Stimulated activated naive CD8-positive, alpha-beta T cell treated with anti-CD3 and anti-CD28 coated beads, Interleukin-15, Interleukin-2, amounts not matched to agents 100 U/mL and 50 U/mL, for 24 hours (primary cell): ENCODE results near the gene METRNL.
A peak's percentile ranks its signal among the peaks of the same experiment; 100 is the strongest.

Experiments
- ATAC-seq: fragments of 150-1000 bp; cut with Tn5 transposase; one replicate; pipeline ENCODE4 v1.10.0; 2021
- DNase-seq: peaks from one replicate; pipeline ENCODE4 v3.0.0; 2021

METRNL gene

DNA sequence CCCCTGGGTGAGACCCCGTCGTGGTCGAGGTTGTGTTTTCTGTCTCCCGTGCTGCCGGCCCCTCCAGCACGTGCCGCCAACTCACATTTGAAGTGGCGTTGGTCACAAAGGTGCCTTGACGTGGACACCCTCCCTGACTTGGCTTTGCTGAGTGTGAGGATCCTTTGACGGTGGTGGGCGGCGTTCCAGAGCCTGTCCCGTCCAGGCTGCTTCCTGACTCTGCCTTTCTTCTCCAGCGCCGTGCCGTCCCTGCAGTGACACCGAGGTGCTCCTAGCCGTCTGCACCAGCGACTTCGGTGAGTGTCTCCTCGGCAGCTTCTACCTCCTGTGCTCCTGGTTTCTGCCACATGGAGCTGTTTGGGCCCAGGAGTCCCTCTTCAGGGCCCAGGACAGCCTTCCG lies 13.5 kb downstream of the METRNL start:
- no peak for DNase-seq

DNA sequence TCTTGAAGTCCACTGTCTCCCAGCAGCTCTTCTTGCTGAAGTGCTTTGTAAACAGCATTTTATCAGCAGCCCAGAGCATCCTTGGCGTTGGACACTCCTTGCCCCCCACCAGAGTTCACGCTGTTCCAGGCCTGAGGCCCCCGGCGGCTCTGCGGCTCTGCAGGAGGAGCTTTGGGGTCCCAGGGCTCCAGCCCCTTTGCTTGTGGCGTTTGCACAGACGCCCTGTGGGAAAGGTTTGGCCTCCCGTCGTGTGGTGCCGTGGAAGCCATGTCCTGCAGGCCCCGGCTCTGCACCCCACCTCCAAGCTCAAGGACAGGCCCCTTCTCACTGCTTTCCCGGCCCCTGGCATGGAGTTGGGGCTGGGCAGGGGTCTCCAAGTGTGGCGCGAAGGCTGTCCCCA lies 14.1 kb downstream of the METRNL start:
- ATAC-seq = no peak
- no peak for DNase-seq

More for the DNA sequence above, 13.5 kb downstream of the METRNL start:
- no peak for ATAC-seq

DNA sequence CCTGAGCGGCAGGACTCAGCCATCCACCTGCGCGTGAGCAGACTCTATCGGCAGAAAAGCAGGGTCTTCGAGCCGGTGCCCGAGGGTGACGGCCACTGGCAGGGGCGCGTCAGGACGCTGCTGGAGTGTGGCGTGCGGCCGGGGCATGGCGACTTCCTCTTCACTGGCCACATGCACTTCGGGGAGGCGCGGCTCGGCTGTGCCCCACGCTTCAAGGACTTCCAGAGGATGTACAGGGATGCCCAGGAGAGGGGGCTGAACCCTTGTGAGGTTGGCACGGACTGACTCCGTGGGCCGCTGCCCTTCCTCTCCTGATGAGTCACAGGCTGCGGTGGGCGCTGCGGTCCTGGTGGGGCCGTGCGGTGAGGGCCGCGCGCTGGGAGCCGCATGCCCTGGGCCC lies 14.9 kb downstream of the METRNL start:
- ATAC-seq (no peak), DNase-seq (no peak)

DNA sequence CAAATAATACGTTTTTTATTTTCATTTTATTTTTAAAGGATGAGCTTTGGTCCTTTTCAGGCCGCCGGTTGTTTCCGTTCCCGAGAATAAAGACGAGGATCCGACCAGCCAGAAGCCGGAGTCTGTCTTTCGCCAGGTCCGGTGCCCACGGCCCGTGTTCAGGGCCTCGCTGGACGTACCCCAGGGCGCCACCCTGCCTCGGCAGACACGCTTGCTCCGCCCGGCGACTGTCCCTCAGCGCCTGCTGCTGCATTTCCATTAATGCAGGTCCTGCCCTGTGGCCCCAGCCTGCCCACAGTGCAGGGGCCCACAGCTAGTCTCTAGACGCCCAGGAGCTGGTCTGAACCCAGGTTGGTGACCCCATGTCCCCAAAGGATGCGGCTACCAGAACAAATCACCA lies 15.6 kb downstream of the METRNL start:
- DNase-seq (no peak), ATAC-seq (no peak)

DNA sequence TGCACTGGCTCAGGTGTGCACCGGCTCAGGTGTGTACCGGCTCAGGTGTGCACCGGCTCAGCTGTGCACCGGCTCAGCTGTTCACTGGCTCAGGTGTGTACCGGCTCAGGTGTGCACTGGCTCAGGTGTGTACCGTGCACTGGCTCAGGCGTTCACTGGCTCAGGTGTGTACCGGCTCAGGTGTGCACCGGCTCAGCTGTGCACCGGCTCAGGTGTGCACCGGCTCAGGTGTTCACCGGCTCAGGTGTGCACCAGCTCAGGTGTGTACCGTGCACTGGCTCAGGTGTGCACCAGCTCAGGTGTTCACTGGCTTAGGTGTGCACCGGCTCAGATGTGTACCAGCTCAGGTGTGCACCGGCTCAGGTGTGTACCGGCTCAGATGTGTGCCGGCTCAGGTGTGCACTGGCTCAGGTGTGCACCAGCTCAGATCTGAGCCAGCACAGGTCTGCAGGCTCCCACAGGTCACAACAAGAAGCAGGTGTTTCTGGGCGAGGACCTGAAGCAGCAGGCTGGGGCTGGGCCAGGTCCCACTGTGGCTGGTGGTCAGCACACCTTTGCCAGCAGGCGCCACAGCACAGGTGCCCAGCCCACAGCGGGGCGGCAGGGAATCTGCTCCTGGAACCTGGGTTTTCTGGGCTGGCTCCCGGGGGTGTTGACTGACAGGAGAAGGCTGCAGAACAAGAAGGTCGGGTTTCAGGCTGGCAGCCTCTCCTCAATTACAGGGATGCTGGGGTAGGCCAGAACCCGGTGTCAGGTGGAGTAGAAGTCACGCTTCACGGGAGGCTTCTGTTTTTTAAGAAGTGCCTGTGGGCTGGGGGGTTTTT lies 17.2 kb downstream of the METRNL start:
- ATAC-seq = no peak
- DNase-seq = no peak

DNA sequence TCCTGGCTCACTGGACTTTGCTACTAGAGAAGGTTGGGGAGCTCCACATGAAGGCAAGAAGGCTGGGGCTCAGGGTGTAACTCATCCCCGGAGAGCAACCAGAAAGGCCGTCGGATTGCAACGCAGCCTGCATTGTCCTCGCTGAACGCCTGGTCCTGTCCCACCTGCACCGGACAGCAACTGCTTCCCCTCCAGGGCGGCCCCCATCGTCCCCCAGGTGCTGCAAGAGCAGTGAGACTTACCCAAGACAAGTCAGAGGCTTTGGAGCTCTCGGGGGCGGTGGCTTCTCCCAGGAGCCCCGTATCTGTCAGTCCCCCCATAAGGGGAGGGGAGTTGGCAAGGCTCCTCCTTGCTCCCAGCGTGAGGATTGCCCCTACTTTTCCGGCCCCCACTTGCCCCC lies 18.4 kb downstream of the METRNL start:
- no peak for DNase-seq
- ATAC-seq = no peak

DNA sequence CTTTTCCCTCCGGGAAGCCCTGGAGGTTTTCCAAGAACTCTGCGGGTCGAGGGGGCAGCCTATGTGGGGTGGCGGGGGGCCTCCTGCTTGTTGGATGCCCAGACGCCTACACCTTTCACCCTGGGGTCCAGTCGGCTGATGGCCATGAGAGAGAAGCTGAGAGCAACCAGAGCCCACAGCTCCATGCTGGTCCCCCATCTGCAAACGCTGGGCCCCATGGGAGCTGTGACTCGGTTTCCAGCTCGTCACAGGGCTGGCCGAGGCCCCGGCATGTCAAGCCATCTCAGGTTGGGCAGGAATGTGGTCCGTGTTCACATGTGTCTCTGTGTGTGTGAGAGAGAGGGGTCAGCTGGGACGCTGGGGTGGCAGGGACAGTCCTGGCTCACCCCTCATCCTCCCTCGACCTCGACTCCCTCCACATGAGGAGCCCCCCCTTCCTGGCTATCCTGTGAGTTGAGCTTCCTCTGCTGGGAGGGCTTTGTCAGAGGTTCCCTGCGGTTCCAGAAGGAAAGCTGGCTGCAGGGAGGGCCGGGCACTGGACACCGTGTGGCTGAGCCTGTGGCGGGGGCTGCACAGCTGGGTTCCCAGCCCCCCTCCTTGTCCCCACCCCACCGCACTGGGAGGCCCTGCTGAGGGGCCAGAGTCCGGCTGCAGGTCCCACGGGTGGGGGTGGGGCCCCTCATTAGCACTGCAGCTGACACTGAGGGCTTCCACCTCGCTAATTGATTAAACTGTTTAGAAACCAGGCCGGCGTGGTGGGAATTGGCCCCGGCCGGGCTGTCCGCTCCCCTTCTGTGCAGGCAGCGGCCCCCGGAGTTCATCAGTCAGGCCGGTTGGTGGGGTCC lies 19.1 kb downstream of the METRNL start:
- ATAC-seq (no peak), DNase-seq (no peak)

DNA sequence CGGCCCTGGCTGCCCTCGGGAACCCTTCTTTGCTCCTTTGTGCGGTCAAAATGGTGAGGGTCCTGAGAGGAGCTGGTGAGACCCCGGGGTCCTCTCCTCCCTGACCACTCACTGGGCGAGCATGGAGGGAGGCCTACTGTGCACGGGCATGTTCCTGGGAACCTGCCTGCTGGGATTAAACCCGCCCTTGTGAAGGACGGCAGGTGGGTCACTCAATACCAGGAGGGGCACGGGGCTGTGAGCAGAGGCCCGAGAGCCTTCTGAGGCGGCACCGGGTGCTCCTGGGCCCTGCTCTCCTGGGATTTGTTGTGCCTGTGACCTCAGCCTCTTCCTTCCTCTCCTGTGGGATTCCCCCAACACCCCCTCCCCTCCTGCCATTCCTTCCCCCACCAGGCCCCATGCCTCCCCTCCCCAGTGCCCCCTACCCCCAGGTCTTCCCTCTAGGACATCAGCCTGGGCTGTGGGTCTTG lies 19.7 kb downstream of the METRNL start:
- no peak for DNase-seq
- ATAC-seq = no peak

DNA sequence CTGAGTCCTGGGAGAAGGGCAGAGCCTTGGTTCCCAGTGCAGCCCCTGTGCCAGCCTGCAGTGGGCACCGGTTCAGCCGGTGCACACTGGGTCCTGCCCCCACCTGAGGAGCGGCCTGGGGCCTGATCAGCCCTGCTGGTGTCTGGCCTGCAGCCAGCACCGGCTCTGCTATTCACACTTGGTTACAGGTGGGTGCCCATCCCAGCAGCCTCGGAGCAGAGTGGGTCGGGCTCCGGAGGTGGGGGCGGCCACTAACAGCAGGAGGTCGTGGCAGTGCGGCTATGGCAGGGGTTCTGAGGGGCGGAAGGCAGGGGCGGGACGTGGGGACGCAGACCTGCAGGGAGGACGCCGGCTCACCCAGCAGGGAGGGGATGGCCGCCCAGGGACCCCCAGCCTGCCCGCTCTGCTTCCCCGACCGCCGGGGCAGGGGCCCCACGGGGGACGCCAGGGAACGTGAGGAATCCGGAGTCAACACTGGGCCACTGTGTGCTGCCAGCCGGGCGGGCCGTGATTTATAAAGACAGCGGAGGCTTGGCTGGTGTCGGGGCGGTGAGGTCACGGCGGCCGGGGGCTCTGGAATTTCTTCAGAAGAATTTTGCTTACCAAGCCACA lies 20.3 kb downstream of the METRNL start:
- DNase-seq (no peak), ATAC-seq (peak; percentile 21)

DNA sequence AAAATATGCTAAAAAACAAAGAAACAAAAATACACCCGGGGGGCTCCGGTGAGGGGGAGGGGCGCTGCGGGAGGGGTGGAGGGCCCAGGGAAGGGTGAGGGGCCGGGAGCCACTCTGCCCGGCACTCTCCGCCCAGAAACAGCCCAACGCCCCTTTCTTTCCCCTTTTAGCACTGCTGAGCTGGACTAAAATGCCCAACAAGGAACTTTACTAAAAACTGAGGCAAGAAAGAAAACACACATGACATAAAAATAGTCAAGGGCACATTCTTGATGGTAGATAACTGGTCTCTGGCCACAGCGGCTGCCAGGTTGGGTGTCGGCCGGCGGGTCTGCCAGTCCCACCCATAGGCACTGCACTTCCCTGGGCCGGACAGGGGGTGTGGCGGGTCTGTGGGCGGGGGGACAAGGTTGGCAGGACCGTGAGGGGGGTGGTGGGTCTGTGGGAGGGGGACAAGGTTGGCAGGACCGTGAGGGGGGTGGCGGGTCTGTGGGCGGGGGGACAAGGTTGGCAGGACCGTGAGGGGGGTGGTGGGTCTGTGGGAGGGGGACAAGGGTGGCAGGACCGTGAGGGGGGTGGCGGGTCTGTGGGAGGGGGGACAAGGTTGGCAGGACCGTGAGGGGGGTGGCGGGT lies 20.9 kb downstream of the METRNL start:
- ATAC-seq = no peak
- DNase-seq = no peak

DNA sequence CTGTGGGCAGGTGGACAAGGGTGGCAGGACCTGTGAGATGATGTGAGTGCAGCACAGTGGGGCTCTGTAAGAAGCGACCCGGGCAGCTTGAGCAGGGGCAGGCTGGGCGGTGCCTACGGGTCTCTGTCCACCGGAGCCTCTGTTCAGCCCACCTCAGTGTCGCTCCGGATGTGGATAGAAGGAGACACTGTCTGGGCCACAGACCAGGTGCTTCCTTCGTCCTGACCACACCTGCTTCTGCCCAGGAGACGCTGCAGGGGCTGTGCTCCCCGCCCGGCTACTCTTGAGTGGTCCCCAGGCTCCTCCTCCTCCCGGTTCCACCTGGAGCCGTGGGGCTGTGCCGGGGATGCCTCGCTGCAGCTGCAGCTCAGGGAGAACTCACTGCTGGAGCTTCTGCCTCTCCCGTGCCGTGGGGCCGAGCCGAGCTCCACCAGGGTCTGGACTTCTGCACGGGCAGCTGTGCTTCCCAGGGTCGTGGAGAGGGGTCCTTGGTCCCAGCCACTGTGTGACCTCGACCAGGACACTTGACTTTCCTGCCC lies 21.5 kb downstream of the METRNL start:
- ATAC-seq = peak; percentile 20
- no peak for DNase-seq

DNA sequence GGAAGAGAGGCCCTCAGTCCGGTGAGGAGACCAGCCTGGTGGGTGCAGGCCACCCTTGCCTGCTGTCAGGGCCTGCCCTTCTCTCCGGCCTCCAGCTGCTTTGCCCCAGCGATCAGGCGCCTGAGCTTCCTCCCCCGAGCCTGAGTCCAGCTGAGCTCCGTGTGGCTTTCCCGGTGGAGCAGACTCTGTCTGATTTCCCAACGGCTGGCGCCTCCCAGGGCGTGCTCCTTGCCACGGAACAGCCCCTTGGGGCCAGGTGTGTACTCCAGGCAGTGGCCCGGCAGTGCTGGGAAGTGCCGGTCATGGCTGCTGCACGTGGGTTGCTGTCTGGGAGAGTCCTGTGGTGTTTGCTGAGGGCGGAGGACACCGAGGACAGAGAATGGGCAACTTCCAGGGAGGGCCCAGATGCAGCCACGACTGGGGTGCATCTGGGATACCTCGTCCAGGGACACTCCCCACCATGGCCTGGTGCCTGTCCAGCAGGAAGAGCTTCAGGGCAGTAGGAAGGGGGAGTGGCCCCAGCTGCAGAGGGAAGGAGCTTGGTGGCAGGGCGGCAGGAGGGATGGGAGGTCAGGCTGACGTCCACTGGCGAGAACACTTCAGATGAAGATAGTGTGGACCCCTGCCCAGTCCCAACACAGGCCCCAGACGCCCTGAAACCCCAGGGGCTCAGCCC lies 22.5 kb downstream of the METRNL start:
- no peak for DNase-seq
- no peak for ATAC-seq

DNA sequence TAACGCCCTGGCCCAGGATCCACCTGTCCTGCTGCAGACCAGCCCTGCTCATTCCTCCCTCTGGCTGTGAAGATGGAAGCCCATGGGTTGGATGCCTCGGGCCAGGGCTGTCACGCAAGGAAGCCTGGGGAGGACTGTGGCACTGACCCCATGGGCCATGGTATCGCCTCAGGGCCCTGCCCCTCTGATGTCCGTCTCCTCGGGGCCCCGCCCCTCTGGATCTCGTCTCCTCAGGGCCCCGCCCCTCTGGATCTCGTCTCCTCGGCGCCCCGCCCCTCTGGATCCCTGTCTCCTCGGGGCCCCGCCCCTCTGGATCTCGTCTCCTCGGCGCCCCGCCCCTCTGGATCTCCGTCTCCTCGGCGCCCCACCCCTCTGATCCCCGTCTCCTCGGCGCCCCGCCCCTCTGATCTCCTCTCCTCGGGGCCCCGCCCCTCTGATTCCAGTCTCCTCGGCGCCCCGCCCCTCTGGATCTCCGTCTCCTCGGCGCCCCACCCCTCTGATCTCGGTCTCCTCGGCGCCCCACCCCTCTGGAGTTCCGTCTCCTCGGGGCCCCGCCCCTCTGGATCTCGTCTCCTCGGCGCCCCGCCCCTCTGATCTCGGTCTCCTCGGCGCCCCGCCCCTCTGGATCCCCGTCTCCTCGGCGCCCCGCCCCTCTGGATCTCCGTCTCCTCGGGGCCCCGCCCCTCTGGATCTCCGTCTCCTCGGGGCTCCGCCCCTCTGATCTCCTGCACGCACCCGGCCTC lies 24.0 kb downstream of the METRNL start:
- no peak for ATAC-seq
- DNase-seq = peak; percentile 40

DNA sequence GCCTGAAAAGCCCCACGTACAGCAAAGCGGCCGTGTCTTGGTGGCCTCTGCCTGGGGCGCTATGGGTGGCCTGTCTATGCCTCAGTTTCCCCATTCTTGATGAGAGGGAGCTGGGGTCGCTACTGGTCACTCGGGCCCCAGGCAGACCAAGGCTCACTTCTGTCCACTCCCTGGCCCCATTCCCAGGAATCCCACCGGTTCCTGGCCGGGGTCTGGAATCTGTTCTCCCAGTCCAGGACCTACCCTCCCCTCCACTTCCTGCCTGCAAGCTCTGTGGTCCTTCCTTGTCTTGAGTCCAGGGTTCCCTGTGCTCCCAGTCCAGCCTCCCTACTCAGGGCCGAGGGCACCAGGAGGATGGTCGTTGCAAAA lies 24.5 kb downstream of the METRNL start:
- no peak for DNase-seq
- ATAC-seq = no peak

DNA sequence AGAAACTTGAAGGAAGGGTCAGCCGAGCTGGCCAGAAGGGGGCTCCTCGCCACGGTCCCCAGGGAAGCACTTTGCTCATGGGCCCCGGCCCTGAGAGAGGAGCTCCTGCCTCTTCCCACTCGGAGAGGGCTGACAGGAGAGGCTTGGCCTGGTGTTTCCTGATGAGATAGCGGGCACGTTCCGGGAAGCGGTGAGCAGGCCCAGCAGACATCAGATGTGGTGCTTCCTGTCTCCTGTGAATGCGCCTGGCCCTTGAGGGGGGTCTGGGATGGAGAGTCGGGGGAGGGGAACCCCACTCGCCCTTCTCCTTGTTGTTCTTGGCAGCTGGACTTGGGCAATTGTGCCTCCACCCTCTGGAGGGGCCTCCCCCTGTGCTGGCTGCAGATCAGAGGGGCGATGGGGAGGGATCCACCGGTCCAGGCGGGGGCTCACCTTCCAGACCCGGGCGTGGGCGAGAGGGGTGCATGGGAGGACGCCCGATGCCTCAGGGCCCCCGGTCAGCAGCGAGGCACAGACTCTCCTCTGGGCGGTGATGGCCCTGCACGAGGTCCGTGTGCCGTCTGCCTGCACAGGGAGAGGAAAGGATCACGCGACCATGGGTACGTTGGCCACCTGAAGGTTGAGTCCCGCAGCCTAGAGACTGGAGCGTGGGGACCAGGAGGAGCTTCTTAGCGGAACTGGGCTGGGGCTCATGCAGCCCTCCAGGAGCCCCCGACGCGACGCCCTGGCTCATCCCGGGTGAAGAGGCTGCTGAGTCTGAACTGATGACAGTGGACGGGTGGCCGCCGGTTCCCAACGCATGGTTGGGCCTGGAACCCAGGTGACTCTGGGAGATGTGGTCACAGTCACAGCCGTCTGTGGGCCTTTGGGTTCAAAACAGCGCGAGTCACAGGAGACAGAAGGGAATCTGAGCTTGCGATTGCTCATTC lies 25.4 kb downstream of the METRNL start:
- DNase-seq = no peak
- no peak for ATAC-seq

DNA sequence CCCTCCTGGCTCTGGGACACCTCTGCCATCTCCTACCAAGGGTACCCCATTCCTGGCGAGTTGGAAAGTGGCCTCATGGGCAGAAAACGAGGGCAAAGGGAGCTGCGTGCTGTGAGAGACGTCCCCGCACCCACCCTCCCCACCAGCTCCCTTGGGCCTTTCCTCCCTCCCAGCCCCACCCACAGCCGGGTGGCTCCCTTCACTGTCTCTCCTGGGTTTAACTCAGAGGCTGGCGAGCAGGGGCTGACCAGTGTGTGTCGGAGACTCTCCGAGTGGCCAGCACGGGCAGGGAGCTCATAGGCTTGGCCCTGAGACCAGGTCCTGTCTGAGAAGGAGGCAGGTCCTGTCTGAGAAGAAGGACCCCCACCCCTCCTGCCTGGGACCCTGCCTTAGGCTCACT lies 26.1 kb downstream of the METRNL start:
- DNase-seq (no peak), ATAC-seq (no peak)

DNA sequence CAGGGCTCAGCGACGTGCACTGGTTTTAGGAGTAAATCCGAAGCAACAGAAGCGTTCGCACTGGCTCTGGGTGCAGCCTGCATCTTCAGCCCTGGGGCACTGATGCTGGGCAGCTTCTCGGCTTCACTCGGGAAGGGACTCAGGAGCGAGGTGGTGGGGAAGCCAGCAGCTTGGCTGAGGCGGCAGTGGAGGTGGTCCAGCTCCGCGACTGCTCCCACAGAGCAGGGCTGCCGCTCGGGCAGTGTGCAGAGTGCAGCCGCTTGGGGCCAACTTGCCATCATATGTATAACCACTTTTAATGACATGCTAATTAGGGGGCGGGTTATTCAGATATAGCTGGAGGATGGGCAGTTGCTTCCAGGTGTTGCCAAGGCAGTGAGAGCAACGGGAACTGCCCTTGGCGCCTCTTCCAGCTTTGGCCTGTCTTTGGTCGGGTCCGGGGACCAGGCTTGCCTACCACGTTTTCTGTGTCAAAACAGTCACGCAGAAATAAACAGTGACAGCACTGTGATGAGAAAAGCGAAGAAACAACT lies 26.7 kb downstream of the METRNL start:
- DNase-seq (no peak), ATAC-seq (no peak)

DNA sequence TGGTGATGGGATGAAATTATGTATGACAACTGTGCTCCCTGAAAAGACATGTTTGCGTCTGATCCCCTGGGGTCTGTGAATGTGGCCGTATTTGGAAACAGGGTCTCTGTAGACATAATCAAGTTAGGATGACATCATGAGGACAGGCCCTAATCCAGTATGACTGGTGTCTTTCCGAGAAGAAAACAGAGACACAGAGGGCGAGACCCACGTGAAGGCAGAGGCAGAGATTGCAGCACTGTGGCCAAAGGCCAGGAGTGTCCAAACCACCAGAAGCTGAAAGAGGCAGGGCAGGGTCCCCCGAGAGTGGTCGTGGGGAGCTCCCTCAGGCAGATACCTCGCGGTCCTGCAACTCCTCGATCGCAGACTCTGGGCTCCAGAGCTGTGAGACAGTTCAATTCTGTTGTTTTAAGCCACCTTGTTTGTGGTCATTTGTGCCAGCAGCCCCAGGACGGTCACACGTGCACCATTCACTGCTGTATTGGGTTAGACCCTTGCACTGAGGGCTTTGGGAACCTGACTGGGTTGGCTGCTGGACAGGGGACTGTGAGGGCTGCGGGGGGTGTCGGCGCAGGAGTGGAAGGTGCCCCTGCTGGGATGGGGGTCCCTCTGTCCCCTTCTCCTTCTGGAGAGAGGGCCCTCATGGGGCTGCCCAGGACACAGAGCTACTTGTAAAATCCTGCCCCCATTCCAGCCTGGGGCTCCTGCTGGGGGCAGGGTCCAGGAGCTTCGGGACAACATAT lies 27.7 kb downstream of the METRNL start:
- no peak for ATAC-seq
- DNase-seq = no peak

DNA sequence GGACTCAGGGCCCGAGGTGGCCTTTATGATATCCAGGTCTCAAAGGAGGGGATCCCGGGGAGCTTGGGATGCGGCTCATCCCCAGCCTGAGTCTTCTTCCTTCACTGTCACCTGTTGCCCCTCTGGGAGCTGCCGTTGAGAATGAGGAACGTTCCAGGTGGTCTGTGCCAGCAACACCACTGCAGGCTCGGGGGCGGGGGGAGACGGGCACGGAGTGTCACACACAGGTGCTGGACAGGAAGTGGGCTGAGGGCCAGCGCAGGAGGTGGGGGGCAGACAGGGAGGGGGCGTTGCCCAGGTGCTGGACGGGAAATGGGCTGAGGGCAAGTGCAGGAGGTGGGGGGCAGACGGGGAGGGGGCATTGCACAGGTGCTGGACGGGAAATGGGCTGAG lies 28.2 kb downstream of the METRNL start:
- no peak for DNase-seq
- ATAC-seq = no peak
